Upper lobe of left lung (tissue), 4 donors: ENCODE results near the gene TMEM41A.

Experiments used
- CTCF ChIP-seq, 6 experiments: fragments of 450-650 bp in 4 of 6; fragments of 200-600 bp in 2 of 6; sonication (generic) in 2 of 6; IDR thresholded peaks; one replicate each; pipeline ENCODE4 v1.5.1; 2016 to 2019; ENCODE audit warnings: antibody characterized with exemption in 6 of 6
- EP300 ChIP-seq, 4 donors: sonication (generic); formaldehyde crosslinking; IDR thresholded peaks; one replicate each; pipeline ENCODE4 v1.5.1; 2017; ENCODE audit warnings: antibody characterized with exemption in 4 of 4, control low read depth in 2 of 4
- POLR2A ChIP-seq, 4 donors: fragments of 450-650 bp; IDR thresholded peaks; one replicate each; pipeline ENCODE4 v1.5.1; 2016 to 2017; ENCODE audit warnings: antibody characterized with exemption in 4 of 4, mild to moderate bottlenecking in 2 of 4
- POLR2AphosphoS5 ChIP-seq, 2 donors: sonication (generic); formaldehyde crosslinking; IDR thresholded peaks; one replicate each; pipeline ENCODE4 v1.5.1; 2017; ENCODE audit warnings: antibody characterized with exemption in 2 of 2

DNA sequence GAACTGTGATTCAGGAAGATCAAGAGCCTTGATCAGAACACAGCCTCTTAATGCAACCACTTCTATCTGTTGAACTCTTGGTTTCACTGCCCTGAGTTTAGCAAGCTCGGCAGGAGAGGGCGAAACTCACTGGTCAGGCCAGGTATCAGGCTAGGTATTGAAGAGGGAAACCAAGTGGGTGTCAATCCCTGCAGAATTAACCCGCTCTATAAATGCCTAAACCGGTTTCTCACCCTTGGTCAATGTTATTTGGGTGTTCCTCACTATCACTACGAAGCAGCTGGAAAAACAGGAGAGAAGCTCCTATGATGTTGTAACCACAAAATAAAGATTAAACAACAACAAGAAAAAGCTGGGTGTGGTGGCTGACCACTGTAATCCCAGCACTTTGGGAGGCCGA is 29.7 kb upstream of the TMEM41A start:
- TF ChIP-seq POLR2AphosphoS5 (IDR thresholded peaks at IDR 0.05) (no peak), CTCF (IDR thresholded peaks at IDR 0.05) (no peak), POLR2A (IDR thresholded peaks at IDR 0.05) (no peak), EP300 (IDR thresholded peaks at IDR 0.05) (no peak)
